GM06990 (cell line): ENCODE data around the gene BACE1-AS.
A peak's percentile ranks its signal among the peaks of the same experiment; 100 is the strongest.
"Not testable (repeated sequence)": the region's sequence is repeated elsewhere in the genome, so short reads cannot be mapped to it uniquely, and the experiment has no call there.

Source experiments
- DNase-seq: peaks from one replicate; pipeline ENCODE4 v3.0.0-alpha.2; 2011; ENCODE audit not compliant: insufficient read length; ENCODE audit errors: extremely low read depth
- H3K27me3 ChIP-seq: replicated peaks from 2 replicates; pipeline ENCODE4 v1.6.0; 2011; ENCODE audit warnings: low read length; ENCODE audit not compliant: control insufficient read depth, insufficient read depth
- H3K36me3 ChIP-seq: 2 replicates; pipeline ENCODE4 v1.5.1; 2011; ENCODE audit warnings: low read length; ENCODE audit not compliant: control insufficient read depth, insufficient read depth
- H3K4me3 ChIP-seq: replicated peaks from 2 replicates; pipeline ENCODE4 v1.5.1; 2011; ENCODE audit warnings: low read depth, mild to moderate bottlenecking, control low read depth, low read length
- CTCF ChIP-seq: IDR thresholded peaks from 2 replicates; pipeline ENCODE4 v1.5.1; 2011; ENCODE audit warnings: low read length, control low read depth, mild to moderate bottlenecking, inconsistent platforms; ENCODE audit not compliant: insufficient read depth, poor library complexity, severe bottlenecking

Gene BACE1-AS

GRCh38 chr11:117318738-117319137, 27.6 kb downstream of the BACE1-AS start:
- DNase-seq = no peak

GRCh38 chr11:117319214-117319840, 28.2 kb downstream of the BACE1-AS start:
- H3K27me3 ChIP-seq = peaks cover 3% of the 10 kb centered on the region
- TF ChIP-seq CTCF = no peak
- H3K4me3 ChIP-seq = no peak overlapping the region
- H3K36me3 ChIP-seq = no peaks in the 10 kb centered on the region
- no peak for DNase-seq

More at GRCh38 chr11:117318738-117319137, 27.6 kb downstream of the BACE1-AS start:
- Histone ChIP-seq H3K27me3 (peaks cover 3% of the 10 kb centered on the region), H3K4me3 (no peak overlapping the region), H3K36me3 (no peaks in the 10 kb centered on the region)
- no peak for TF ChIP-seq CTCF

DNA sequence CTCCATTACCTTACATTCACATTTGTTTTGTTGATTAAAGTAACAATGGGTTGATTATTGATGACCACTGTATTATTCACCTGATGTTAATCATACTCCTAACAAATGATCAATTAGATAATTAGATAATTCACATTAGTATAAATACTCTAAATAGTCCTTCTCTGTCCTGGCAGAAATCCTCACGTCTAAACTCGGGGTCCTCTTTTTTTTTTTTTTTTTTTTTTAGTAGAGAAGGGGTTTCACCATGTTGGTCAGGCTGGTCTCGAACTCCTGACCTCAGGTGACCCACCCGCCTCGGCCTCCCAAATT, 36.1 kb downstream of the BACE1-AS start:
- not testable (repeated sequence) for DNase-seq, H3K36me3 ChIP-seq, H3K27me3 ChIP-seq
- H3K4me3 ChIP-seq = peak overlapping the region; percentile 78

DNA sequence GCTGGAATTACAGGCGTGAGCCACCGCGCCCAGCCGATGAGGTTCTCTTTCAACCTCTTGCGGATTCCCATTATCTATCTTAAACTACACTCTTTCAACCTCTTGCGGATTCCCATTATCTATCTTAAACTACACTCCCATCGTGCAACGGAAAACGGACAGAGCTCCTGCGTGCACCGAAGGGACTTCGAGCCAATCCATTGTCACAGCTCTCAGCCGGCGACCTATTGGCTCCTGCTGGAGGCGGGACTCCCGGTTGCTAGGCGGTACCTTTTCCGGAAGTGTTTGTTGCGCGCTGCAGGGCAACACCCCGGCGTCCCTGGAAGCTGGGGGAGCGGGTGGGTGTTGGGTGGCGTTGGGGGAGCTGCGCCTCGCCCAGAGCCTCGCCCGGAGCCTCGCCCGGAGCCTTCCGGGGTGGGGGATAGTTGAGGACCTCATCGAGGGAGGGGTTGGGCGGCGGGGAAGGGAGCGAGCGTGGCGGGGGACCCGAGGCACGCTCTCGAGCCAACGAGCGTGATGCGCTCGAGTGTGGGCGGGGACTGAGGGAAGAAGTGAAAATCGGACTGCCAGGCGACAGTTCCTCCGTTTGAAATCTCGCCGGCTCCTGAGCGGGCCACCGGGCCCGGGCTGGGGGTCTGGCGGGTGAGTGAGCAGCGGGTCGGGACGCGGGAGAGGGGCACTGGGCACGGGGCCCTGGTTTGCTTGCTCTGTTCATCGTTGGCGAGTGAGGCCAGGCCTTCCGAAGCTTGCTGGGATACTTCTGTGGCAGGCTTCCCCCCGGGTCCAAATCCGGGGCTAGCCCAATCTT, 36.6 kb downstream of the BACE1-AS start, which contains the start of gene CEP164:
TSS of gene CEP164 (plus strand) at position 288 of the 808 bp plus-strand sequence. CDS start 10,733 bp downstream, outside the sequence.
- no peaks in the 10 kb centered on the region for H3K27me3 ChIP-seq
- no peak for TF ChIP-seq CTCF
- H3K36me3 ChIP-seq = no peaks in the 10 kb centered on the region
- peak; percentile 95 for DNase-seq
- peak within 1 kb of the TSS; percentile 78 for H3K4me3 ChIP-seq

DNA sequence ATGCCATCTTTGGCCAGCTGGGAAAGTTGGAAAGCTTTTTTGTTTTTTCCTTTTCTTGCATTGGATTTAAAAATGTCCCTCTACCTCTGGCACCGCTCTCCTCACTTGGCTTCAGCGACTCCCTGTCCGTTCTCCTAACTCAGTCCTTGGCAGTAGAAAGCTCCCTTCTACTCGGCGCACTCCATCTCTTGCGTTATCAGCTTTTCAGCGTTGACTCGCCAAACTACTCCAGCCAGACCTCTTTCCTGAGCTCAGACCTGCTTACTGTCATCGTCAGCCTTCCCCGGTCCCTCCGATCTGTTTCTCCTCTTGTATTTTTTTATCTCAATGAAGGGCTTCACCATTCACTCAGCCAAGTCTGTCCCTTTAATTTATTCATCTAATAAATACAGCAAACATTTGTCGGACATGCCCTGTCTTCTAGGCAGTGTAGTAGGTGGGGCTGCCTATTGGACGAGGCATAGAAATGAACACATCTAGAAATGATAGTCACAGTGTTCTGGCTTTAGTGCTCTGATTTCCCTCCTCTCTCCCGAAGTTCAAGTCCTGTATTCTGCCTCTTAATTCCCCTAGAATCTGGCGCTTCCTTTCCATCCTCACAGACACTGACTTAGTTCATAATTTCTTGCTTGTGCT, 37.3 kb downstream of the BACE1-AS start:
- Histone ChIP-seq H3K36me3 (no peaks in the 10 kb centered on the region), H3K27me3 (no peaks in the 10 kb centered on the region), H3K4me3 (peak overlapping the region; percentile 78)
- DNase-seq = no peak
- TF ChIP-seq CTCF = no peak

DNA sequence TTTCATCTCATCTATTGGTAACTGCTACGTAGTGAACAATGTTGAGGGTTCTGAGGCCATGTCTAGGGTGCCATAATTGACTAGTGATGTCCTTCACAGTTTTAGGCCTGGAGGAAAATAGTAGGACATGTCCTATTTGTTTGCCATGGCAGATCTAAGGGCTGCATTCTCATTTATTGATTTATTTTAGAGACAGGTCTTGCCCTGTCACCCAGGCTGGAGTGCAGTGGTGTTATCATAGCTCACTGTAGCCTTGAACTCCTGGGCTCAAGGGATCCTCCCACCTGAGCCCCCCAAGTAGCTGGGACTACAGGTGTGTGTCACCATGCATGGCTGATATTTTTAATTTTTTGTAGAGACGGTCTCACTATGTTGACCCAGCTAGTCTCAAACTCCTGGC, 41.7 kb downstream of the BACE1-AS start:
- DNase-seq = no peak
- Histone ChIP-seq H3K36me3 (no peaks in the 10 kb centered on the region; the same call in none of the 2 replicates), H3K4me3 (no peak overlapping the region), H3K27me3 (no peaks in the 10 kb centered on the region)
- TF ChIP-seq CTCF = no peak
